Loucy (cell line): ENCODE measurements around the gene ANKRD13A.

Experiments
- CTCF ChIP-seq: fragments of 200-600 bp; sonication (generic); conservative IDR thresholded peaks from 2 replicates; pipeline ENCODE4 v1.5.1; 2014; ENCODE audit warnings: mild to moderate bottlenecking, antibody characterized with exemption, low read length
- EZH2phosphoT487 ChIP-seq: fragments of 200-600 bp; IDR thresholded peaks from 2 replicates; pipeline ENCODE4 v1.6.1; 2018; ENCODE audit warnings: antibody characterized with exemption, mild to moderate bottlenecking, moderate library complexity, borderline replicate concordance

- TF ChIP-seq CTCF, result no peak
- no peak for TF ChIP-seq EZH2phosphoT487
These were observed 2.4 kb downstream of the ANKRD13A start for GRCh38 chr12:110001596-110001995.
